Measurements from ENCODE around the gene EFHC1. TPM values are rescaled to one million over a fixed set of nuclear protein-coding genes. Genes with fewer than 3 reads are reported as not detected.

The EFHC1 gene
- total and polyA plus RNA-seq, 2 of the 13 experiments (the other 11 are each of a cell fraction or from before 2014, with no cell fraction given): 23.4 to 29.5 TPM

GRCh38 chr6:52503851-52504781 is 84.0 kb downstream of the EFHC1 start (continued):
- TF ChIP-seq ZNF768 (CRISPR knock-in tag; IDR thresholded peaks at IDR 0.05) (0 out of 2 replicates have a peak, but pooled peaks have one; percentile 6), ZNF883 (CRISPR knock-in tag; IDR thresholded peaks at IDR 0.05; ENCODE audit: not compliant biosample characterization) (no peak), RXRA (CRISPR knock-in tag; IDR thresholded peaks at IDR 0.05) (peak; percentile 46; the same call in 1 of the 2 replicates), NFE2 (CRISPR knock-in tag; IDR thresholded peaks at IDR 0.05) (no peak)

GRCh38 chr6:52504782-52505136 is 84.6 kb downstream of the EFHC1 start:
- in situ Hi-C loops (cut with HindIII; ENCODE audit: extremely low pct_ligation_motif_present, low pct_unique_long_range_greater_than_20kb): no loop called here
- Histone ChIP-seq H3K9me3 (ENCODE audit: low read length) (no peaks in the 10 kb centered on the region), H4K20me1 (ENCODE audit: insufficient read depth, low read length) (no peaks in the 10 kb centered on the region), H3K9ac (ENCODE audit: insufficient read depth, low read depth, low read length) (no peak overlapping the region), H3K36me3 (replicated peaks in 1 of 2; ENCODE audit: control insufficient read depth in 1 of 2, insufficient read depth in 2 of 2, low read length in 2 of 2) (peaks cover 38 to 79% of the 10 kb centered on the region in 2 experiments), H3K4me2 (ENCODE audit: low read depth, low read length) (no peak overlapping the region), H3K79me2 (ENCODE audit: insufficient read depth, low read length) (no peaks in the 10 kb centered on the region), H2AFZ (ENCODE audit: low read length) (no peak overlapping the region), H3K27ac (ENCODE audit: extremely low read length, insufficient read depth, low read length) (no peak overlapping the region), H3K4me1 (ENCODE audit: insufficient read depth, low read length) (peaks cover 19% of the 10 kb centered on the region), H3K27me3 (ENCODE audit: control insufficient read depth in 1 of 2, insufficient read depth in 2 of 2, low read length in 2 of 2) (no peaks in the 10 kb centered on the region), H3K4me3 (replicated peaks in 1 of 3; ENCODE audit: insufficient read depth in 1 of 3, low read depth in 2 of 3, low read length in 3 of 3) (no peak overlapping the region)
- POLR2A ChIA-PET: no interaction called here
- DNase-seq (ENCODE audit: low spot score): no peak
- intact Hi-C loops (cut with micrococcal nuclease; ENCODE audit: unreplicated experiment): loop anchor here (5.0 kb wide), 2 partner anchors 68 to 82 kb away; partner anchors contain the start of gene EFHC1
- BruUV-seq (replicated peaks): no TSS peak
- 98% methylated on average over 10 of the region's 10 CpGs for WGBS (ENCODE audit: low lambda C conversion rate)
- no peak for FAIRE-seq
- TF ChIP-seq RBM22 (optimal IDR thresholded peaks at IDR 0.05; ENCODE audit: low read length) (peak; percentile 35), AHR (CRISPR knock-in tag; IDR thresholded peaks at IDR 0.05) (no peak), SOX5 (CRISPR knock-in tag; IDR thresholded peaks at IDR 0.05; ENCODE audit: borderline replicate concordance) (no peak), POLR2A (IDR thresholded peaks at IDR 0.05; ENCODE audit: insufficient read depth in 1 of 2, low read depth in 2 of 2, low read length in 2 of 2) (peak in 1 of 2 experiments; percentile 25; a peak in 1 of 4 replicates)
- CTCF ChIA-PET (ENCODE audit: low intra/inter-chr PET ratio, low total read pairs): no interaction called here
- ATAC-seq: no peak
